Stromal cell of bone marrow (primary cell): ENCODE data around the gene CARS1.
A peak's percentile ranks its signal among the peaks of the same experiment; 100 is the strongest.

Source experiments
- DNase-seq: peaks from one replicate; pipeline ENCODE4 v3.0.0-alpha.2; 2012; ENCODE audit warnings: low read depth

The CARS1 gene

GRCh38 chr11:3008746-3009336, 48.4 kb downstream of the CARS1 start:
- no peak for DNase-seq

- no peak for DNase-seq
Observed at GRCh38 chr11:3007404-3008010, 49.7 kb downstream of the CARS1 start.

- DNase-seq = no peak
Observed at GRCh38 chr11:3006505-3007260, 50.5 kb downstream of the CARS1 start.

GRCh38 chr11:3004481-3004880, 52.7 kb downstream of the CARS1 start:
- no peak for DNase-seq

GRCh38 chr11:3003396-3004231, 53.6 kb downstream of the CARS1 start:
- DNase-seq = no peak

- no peak for DNase-seq
Observed at GRCh38 chr11:3002871-3003270, 54.4 kb downstream of the CARS1 start.

- no peak for DNase-seq
Observed at GRCh38 chr11:3002351-3002861, 54.8 kb downstream of the CARS1 start.

- DNase-seq = no peak
Observed at GRCh38 chr11:3001496-3001895, 55.7 kb downstream of the CARS1 start.

- no peak for DNase-seq
Observed at GRCh38 chr11:3000032-3000961, 56.9 kb downstream of the CARS1 start.

GRCh38 chr11:2999464-2999998, 57.7 kb downstream of the CARS1 start:
- DNase-seq = no peak

GRCh38 chr11:2998073-2998850, 59.0 kb downstream of the CARS1 start:
- DNase-seq = no peak

- DNase-seq = no peak
Observed at GRCh38 chr11:2997406-2997805, 59.8 kb downstream of the CARS1 start.

- DNase-seq = no peak
Observed at GRCh38 chr11:2996976-2997375, 60.2 kb downstream of the CARS1 start.

- no peak for DNase-seq
Observed at GRCh38 chr11:2995893-2996554, 61.2 kb downstream of the CARS1 start.

- DNase-seq = no peak
Observed at GRCh38 chr11:2995031-2995561, 62.1 kb downstream of the CARS1 start.

- DNase-seq = no peak
Observed at GRCh38 chr11:2994336-2994730, 62.9 kb downstream of the CARS1 start.

- DNase-seq = no peak
Observed at GRCh38 chr11:2992997-2993325, 64.3 kb downstream of the CARS1 start.

GRCh38 chr11:2992234-2992996, 64.8 kb downstream of the CARS1 start, which contains the start of gene NAP1L4:
Gene NAP1L4 (minus strand): TSS chr11:2992329. CDS start chr11:2979220, 13,109 bp downstream.
- DNase-seq = peak; percentile 87
